Esophagus squamous epithelium (tissue), 4 donors: ENCODE measurements around the gene LIPC.

ENCODE experiments used
- POLR2A ChIP-seq, 4 donors: fragments of 450-650 bp; IDR thresholded peaks; one replicate each; pipeline ENCODE4 v1.6.1; 2017; ENCODE audit warnings: antibody characterized with exemption in 4 of 4, mild to moderate bottlenecking in 4 of 4, moderate library complexity in 3 of 4
- TF ChIP-seq, protein P1 (sequence below), 6 experiments: fragments of 450-650 bp in 4 of 6; fragments of 200-600 bp in 2 of 6; sonication (generic) in 2 of 6; IDR thresholded peaks; one replicate each; pipeline ENCODE4 v1.5.1; 2016 to 2019; ENCODE audit warnings: antibody characterized with exemption in 6 of 6, mild to moderate bottlenecking in 4 of 6, moderate library complexity in 4 of 6

- TF ChIP-seq, protein P1, sequence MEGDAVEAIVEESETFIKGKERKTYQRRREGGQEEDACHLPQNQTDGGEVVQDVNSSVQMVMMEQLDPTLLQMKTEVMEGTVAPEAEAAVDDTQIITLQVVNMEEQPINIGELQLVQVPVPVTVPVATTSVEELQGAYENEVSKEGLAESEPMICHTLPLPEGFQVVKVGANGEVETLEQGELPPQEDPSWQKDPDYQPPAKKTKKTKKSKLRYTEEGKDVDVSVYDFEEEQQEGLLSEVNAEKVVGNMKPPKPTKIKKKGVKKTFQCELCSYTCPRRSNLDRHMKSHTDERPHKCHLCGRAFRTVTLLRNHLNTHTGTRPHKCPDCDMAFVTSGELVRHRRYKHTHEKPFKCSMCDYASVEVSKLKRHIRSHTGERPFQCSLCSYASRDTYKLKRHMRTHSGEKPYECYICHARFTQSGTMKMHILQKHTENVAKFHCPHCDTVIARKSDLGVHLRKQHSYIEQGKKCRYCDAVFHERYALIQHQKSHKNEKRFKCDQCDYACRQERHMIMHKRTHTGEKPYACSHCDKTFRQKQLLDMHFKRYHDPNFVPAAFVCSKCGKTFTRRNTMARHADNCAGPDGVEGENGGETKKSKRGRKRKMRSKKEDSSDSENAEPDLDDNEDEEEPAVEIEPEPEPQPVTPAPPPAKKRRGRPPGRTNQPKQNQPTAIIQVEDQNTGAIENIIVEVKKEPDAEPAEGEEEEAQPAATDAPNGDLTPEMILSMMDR (IDR thresholded peaks at IDR 0.05) = no peak
- TF ChIP-seq POLR2A (IDR thresholded peaks at IDR 0.05) = no peak
Measured at GRCh38 chr15:58425834-58426233, 6.0 kb upstream of the LIPC start.
